ENCODE data around the gene CCDC169.

DNA sequence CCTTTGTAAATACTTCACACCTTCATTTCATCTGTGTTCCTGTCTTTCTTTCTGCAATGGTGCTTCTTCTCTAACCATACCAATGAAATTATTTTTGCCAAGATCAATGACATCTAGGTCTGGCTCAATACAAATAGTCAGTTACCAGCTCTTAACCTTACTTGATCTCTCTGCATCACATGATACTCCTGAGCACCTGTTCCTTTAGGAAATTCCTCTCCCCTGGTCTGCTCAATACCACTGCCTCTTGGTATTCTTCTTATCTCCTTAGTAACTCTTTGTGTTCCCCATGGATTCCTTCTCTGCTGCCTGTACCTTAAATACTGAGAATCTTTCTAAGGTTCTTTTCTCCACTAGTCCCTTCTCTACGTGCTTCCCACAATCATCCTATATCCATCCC is 109.2 kb downstream of the CCDC169 start:
- TF ChIP-seq, protein P1, sequence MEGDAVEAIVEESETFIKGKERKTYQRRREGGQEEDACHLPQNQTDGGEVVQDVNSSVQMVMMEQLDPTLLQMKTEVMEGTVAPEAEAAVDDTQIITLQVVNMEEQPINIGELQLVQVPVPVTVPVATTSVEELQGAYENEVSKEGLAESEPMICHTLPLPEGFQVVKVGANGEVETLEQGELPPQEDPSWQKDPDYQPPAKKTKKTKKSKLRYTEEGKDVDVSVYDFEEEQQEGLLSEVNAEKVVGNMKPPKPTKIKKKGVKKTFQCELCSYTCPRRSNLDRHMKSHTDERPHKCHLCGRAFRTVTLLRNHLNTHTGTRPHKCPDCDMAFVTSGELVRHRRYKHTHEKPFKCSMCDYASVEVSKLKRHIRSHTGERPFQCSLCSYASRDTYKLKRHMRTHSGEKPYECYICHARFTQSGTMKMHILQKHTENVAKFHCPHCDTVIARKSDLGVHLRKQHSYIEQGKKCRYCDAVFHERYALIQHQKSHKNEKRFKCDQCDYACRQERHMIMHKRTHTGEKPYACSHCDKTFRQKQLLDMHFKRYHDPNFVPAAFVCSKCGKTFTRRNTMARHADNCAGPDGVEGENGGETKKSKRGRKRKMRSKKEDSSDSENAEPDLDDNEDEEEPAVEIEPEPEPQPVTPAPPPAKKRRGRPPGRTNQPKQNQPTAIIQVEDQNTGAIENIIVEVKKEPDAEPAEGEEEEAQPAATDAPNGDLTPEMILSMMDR (IDR thresholded peaks at IDR 0.05): no peak
- TF ChIP-seq POLR2A (IDR thresholded peaks at IDR 0.05): no peak

Measured in esophagus squamous epithelium (tissue), 4 donors.